K562 (cell line): Measurements from ENCODE around the gene DGCR2. TPM values are rescaled to one million over a fixed set of nuclear protein-coding genes. Genes with fewer than 3 reads are reported as not detected.

Source experiments
- E2F5 ChIP-seq: sonication (generic); formaldehyde crosslinking; IDR thresholded peaks from 2 replicates; pipeline ENCODE4 v1.8.0; 2022; ENCODE audit warnings: mild to moderate bottlenecking, missing genetic modification reagents
- FOXK2 ChIP-seq, 2 experiments: fragments of 450-650 bp; IDR thresholded peaks in 1 of 2; conservative IDR thresholded peaks in 1 of 2; 2 replicates each; pipeline ENCODE4 v1.6.1; 2016; ENCODE audit warnings: low read depth in 2 of 2, mild to moderate bottlenecking in 1 of 2
- GMEB1 ChIP-seq: fragments of 250-450 bp; sonication (Bioruptor Pico); IDR thresholded peaks from 2 replicates; pipeline ENCODE4 v1.4.0; 2020; ENCODE audit warnings: mild to moderate bottlenecking
- GTF2F1 ChIP-seq: IDR thresholded peaks from 2 replicates; pipeline ENCODE4 v1.6.1; 2011; ENCODE audit warnings: low read depth, low read length, improper control_type of control experiment
- ID3 ChIP-seq, 2 experiments: fragments of 250-450 bp in 1 of 2; fragments of 450-650 bp in 1 of 2; sonication (Bioruptor Pico) in 1 of 2; IDR thresholded peaks; 2 replicates each; pipeline versions ENCODE4 v1.6.1 to v1.8.0; 2016 to 2021; ENCODE audit warnings: mild to moderate bottlenecking in 2 of 2, moderate library complexity in 2 of 2, missing compliant biosample characterization in 1 of 2, missing genetic modification characterization in 1 of 2
- IFI16 ChIP-seq: fragments of 250-450 bp; sonication (Bioruptor Pico); IDR thresholded peaks from 2 replicates; pipeline ENCODE4 v2.1.2; 2022; ENCODE audit warnings: mild to moderate bottlenecking, inconsistent platforms
- MCM3 ChIP-seq: fragments of 450-650 bp; IDR thresholded peaks from 2 replicates; pipeline ENCODE4 v1.6.1; 2016
- NFIX ChIP-seq: fragments of 250-450 bp; sonication (Bioruptor Pico); IDR thresholded peaks from 2 replicates; pipeline ENCODE4 v1.4.0; 2020; ENCODE audit warnings: low read depth, mild to moderate bottlenecking, moderate library complexity
- PML ChIP-seq: IDR thresholded peaks from 2 replicates; pipeline ENCODE4 v1.6.1; 2012; ENCODE audit warnings: low read length, inconsistent platforms
- RAD21 ChIP-seq, 2 experiments: fragments of 250-450 bp in 1 of 2; fragments of 450-650 bp in 1 of 2; sonication (Bioruptor Pico) in 1 of 2; formaldehyde crosslinking in 1 of 2; IDR thresholded peaks in 1 of 2; conservative IDR thresholded peaks in 1 of 2; 2 replicates each; pipeline versions ENCODE4 v1.4.0 to v1.8.0; 2020 to 2022; ENCODE audit warnings: mild to moderate bottlenecking in 2 of 2, moderate library complexity in 1 of 2
- SLC30A9 ChIP-seq: fragments of 250-450 bp; sonication (Bioruptor Pico); IDR thresholded peaks from 2 replicates; pipeline ENCODE4 v1.8.0; 2022; ENCODE audit warnings: mild to moderate bottlenecking, moderate library complexity
- SMC3 ChIP-seq: conservative IDR thresholded peaks from 2 replicates; pipeline ENCODE4 v1.6.1; 2011; ENCODE audit warnings: low read depth, low read length, improper control_type of control experiment; ENCODE audit not compliant: insufficient read depth
- WHSC1 ChIP-seq: IDR thresholded peaks from one replicate; pipeline ENCODE4 v1.6.1; 2012; ENCODE audit warnings: low read length, control low read depth, inconsistent platforms
- ZNF518B ChIP-seq: fragments of 250-450 bp; sonication (Bioruptor Pico); IDR thresholded peaks from 2 replicates; pipeline ENCODE4 v1.5.0; 2021; ENCODE audit warnings: mild to moderate bottlenecking, moderate library complexity
- ZNF609 ChIP-seq: sonication (generic); formaldehyde crosslinking; IDR thresholded peaks from 2 replicates; pipeline ENCODE4 v1.8.1; 2023; ENCODE audit warnings: missing genetic modification reagents, mild to moderate bottlenecking, borderline replicate concordance
- polyA plus RNA-seq, 8 experiments: library from polyadenylated mRNA; depleted of rRNA in 4 of 8; stranded (reverse) in 5 of 8; unstranded in 3 of 8; fragments of >200 nt; fragmentation: Nextera tagmentation in 2 of 8; fragmentation: Illumina TruSeq in 1 of 8; extraction: Ambion mirVana in 2 of 8; extraction: Trizol in 1 of 8; gene quantifications; 2 replicates each; pipeline versions ENCODE4 v1.2.1 to v1.2.3, GENCODE V29; 2011 to 2014; ENCODE audit warnings: inconsistent platforms in 1 of 8, missing spikeins in 1 of 8
- total RNA-seq, 7 experiments: library from RNA; depleted of rRNA in 6 of 7; stranded (reverse); fragments of >200 nt in 6 of 7; fragmentation: Illumina TruSeq in 2 of 7; extraction: Trizol in 2 of 7; gene quantifications; 2 replicates each; pipeline versions ENCODE4 v1.2.1 to v1.2.3, GENCODE V29; 2011 to 2021; ENCODE audit warnings: low replicate concordance in 1 of 7

Gene DGCR2
- total and polyA plus RNA-seq, 9 of the 15 experiments (the other 6 are each of a cell fraction or from before 2014, with no cell fraction given) = 0.69 to 101 (median 56.4) TPM

- no peak for TF ChIP-seq MCM3
- TF ChIP-seq RAD21 (CRISPR knock-in tag; conservative IDR thresholded peaks at IDR 0.05 in 1 of 2, IDR thresholded peaks at IDR 0.05 in 1 of 2) = no peak
- TF ChIP-seq ZNF609 (CRISPR knock-in tag) = no peak
- no peak for TF ChIP-seq ID3 (CRISPR knock-in tag; IDR thresholded peaks at IDR 0.05)
- peak; percentile 43; the same call in 1 of the 2 replicates for TF ChIP-seq ID3 (tag; IDR thresholded peaks at IDR 0.05)
- peak; percentile 71 to 76; a peak in 3 of 4 replicates for TF ChIP-seq FOXK2 (conservative IDR thresholded peaks at IDR 0.05 in 1 of 2, IDR thresholded peaks at IDR 0.05 in 1 of 2; ENCODE audit: low read depth in 2 of 2)
- TF ChIP-seq PML = no peak
- TF ChIP-seq WHSC1 = no peak
- no peak for TF ChIP-seq GTF2F1
- no peak for TF ChIP-seq SLC30A9
- TF ChIP-seq SMC3 = no peak
- TF ChIP-seq GMEB1 (CRISPR knock-in tag) = no peak
- TF ChIP-seq NFIX (CRISPR knock-in tag) = no peak
- TF ChIP-seq E2F5 (CRISPR knock-in tag) = no peak
- TF ChIP-seq IFI16 (CRISPR knock-in tag) = no peak
- TF ChIP-seq ZNF518B (CRISPR knock-in tag) = no peak
These were observed 710 bp upstream of the DGCR2 start (continued) for GRCh38 chr22:19122752-19123492.
